Measurements from ENCODE around the gene CYYR1. TPM values are rescaled to one million over a fixed set of nuclear protein-coding genes. Genes with fewer than 3 reads are reported as not detected.

The CYYR1 gene
- total RNA-seq, 1 donor = 6.2 TPM

- DNase-seq (ENCODE audit: low read depth in 2 of 3, low spot score in 2 of 3) = no peak
Observed at GRCh38 chr21:26555540-26556146, 17.4 kb downstream of the CYYR1 start.

GRCh38 chr21:26554365-26554764 is 18.7 kb downstream of the CYYR1 start:
- no peak for DNase-seq (ENCODE audit: low read depth in 2 of 3, low spot score in 2 of 3)

- DNase-seq (ENCODE audit: low read depth in 2 of 3, low spot score in 2 of 3) = no peak
Observed at GRCh38 chr21:26553898-26554297, 19.2 kb downstream of the CYYR1 start.

GRCh38 chr21:26550326-26550725 is 22.8 kb downstream of the CYYR1 start:
- DNase-seq (ENCODE audit: low read depth in 2 of 3, low spot score in 2 of 3) = no peak

- DNase-seq (ENCODE audit: low read depth in 2 of 3, low spot score in 2 of 3) = no peak
Observed at GRCh38 chr21:26546446-26547097, 26.5 kb downstream of the CYYR1 start.

- DNase-seq (ENCODE audit: low read depth in 2 of 3, low spot score in 2 of 3) = no peak
Observed at GRCh38 chr21:26544201-26544775, 28.8 kb downstream of the CYYR1 start.

GRCh38 chr21:26540651-26541050 is 32.4 kb downstream of the CYYR1 start:
- DNase-seq (ENCODE audit: low read depth in 2 of 3, low spot score in 2 of 3) = no peak

- no peak for DNase-seq (ENCODE audit: low read depth in 2 of 3, low spot score in 2 of 3)
Observed at GRCh38 chr21:26539566-26539965, 33.5 kb downstream of the CYYR1 start.

GRCh38 chr21:26534517-26534916 is 38.6 kb downstream of the CYYR1 start:
- no peak for DNase-seq (ENCODE audit: low read depth in 2 of 3, low spot score in 2 of 3)

GRCh38 chr21:26532208-26532607 is 40.9 kb downstream of the CYYR1 start:
- DNase-seq (ENCODE audit: low read depth in 2 of 3, low spot score in 2 of 3) = no peak

GRCh38 chr21:26529526-26529925 is 43.6 kb downstream of the CYYR1 start:
- no peak for DNase-seq (ENCODE audit: low read depth in 2 of 3, low spot score in 2 of 3)

- no peak for DNase-seq (ENCODE audit: low read depth in 2 of 3, low spot score in 2 of 3)
Observed at GRCh38 chr21:26528882-26529281, 44.2 kb downstream of the CYYR1 start.

- no peak for DNase-seq (ENCODE audit: low read depth in 2 of 3, low spot score in 2 of 3)
Observed at GRCh38 chr21:26522704-26523103, 50.4 kb downstream of the CYYR1 start.

- DNase-seq (ENCODE audit: low read depth in 2 of 3, low spot score in 2 of 3) = no peak
Observed at GRCh38 chr21:26519142-26519541, 53.9 kb downstream of the CYYR1 start.

GRCh38 chr21:26515257-26515656 is 57.8 kb downstream of the CYYR1 start:
- DNase-seq (ENCODE audit: low read depth in 2 of 3, low spot score in 2 of 3) = no peak

- DNase-seq (ENCODE audit: low read depth in 2 of 3, low spot score in 2 of 3) = no peak
Observed at GRCh38 chr21:26513212-26513611, 59.9 kb downstream of the CYYR1 start.

- no peak for DNase-seq (ENCODE audit: low read depth in 2 of 3, low spot score in 2 of 3)
Observed at GRCh38 chr21:26512664-26513063, 60.4 kb downstream of the CYYR1 start.

- no peak for DNase-seq (ENCODE audit: low read depth in 2 of 3, low spot score in 2 of 3)
Observed at GRCh38 chr21:26508903-26509302, 64.2 kb downstream of the CYYR1 start.

GRCh38 chr21:26506956-26507355 is 66.1 kb downstream of the CYYR1 start:
- DNase-seq (ENCODE audit: low read depth in 2 of 3, low spot score in 2 of 3) = no peak

GRCh38 chr21:26505211-26505610 is 67.9 kb downstream of the CYYR1 start:
- no peak for DNase-seq (ENCODE audit: low read depth in 2 of 3, low spot score in 2 of 3)

GRCh38 chr21:26503414-26503813 is 69.7 kb downstream of the CYYR1 start:
- DNase-seq (ENCODE audit: low read depth in 2 of 3, low spot score in 2 of 3) = no peak

- DNase-seq (ENCODE audit: low read depth in 2 of 3, low spot score in 2 of 3) = no peak
Observed at GRCh38 chr21:26501495-26502021, 71.5 kb downstream of the CYYR1 start.

Data from hematopoietic multipotent progenitor cell (in vitro differentiated cells).